GM21576 (cell line): ENCODE data around the gene PTPN14.

Source experiments
- ATAC-seq: cut with Tn5 transposase; IDR thresholded peaks from one replicate; pipeline ENCODE4 v1.9.1; 2021; ENCODE audit warnings: mild to moderate bottlenecking, moderate library complexity; ENCODE audit not compliant: unreplicated experiment

PTPN14 gene

GRCh38 chr1:214438530-214438929 is 112.9 kb downstream of the PTPN14 start:
- no peak for ATAC-seq

DNA sequence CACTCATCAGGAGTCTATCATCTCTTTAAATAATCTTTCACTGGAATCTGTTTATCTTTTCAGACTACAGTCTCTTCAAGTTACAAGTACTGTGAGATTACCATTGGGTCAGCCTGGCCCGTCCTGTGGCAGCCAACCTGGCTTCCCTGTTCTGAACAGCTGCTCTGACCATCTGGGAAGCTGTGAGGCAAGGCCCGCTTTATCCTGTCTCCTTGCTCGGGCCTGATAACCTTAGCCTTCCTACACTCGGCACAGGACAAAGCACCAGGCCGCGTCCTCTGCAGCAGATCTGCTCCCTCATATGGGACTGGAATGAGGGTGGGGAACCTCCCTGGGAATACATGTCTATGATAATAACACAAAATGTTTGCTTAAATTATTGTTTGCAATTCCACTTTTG is 113.3 kb downstream of the PTPN14 start:
- ATAC-seq: no peak

DNA sequence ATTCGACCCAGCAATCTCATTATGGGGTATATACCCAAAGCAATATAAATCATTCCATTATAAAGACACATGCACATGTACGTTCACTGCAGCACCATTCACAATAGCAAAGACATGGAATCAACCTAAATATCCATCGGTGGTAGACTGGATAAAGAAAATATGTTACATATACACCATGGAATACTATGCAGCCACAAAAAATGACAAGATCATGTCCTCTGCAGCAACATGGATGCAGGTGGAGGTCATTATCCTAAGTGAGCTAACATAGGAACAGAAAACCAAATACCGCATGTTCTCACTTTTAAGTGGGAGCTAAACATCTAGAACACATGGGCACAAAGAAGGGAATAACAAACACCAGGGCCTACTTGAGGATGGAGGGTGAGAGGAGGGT is 115.5 kb downstream of the PTPN14 start:
- ATAC-seq: no peak

- ATAC-seq: no peak
These were observed 119.2 kb downstream of the PTPN14 start for GRCh38 chr1:214432245-214432644.

GRCh38 chr1:214429951-214430770 is 121.2 kb downstream of the PTPN14 start:
- ATAC-seq: no peak

GRCh38 chr1:214427871-214428277 is 123.5 kb downstream of the PTPN14 start:
- ATAC-seq: peak; percentile 97

DNA sequence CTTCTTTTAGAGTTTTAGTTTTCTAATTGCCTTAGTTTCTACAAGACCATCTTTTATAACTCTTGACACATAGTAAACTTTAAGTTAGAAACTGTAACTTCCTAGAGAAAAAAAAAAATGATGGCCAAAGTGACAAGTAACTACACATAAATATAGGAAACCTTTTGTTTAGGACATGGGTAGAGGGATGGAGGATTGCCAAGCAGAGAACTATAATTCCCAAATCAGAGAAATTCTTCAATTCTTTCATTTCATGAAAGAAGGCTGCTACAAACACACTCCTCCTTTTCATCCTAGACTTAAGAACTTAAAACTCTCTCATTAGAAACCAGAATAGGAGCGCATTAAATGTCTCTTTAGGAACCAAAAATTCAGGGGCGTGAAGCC is 125.0 kb downstream of the PTPN14 start:
- no peak for ATAC-seq

DNA sequence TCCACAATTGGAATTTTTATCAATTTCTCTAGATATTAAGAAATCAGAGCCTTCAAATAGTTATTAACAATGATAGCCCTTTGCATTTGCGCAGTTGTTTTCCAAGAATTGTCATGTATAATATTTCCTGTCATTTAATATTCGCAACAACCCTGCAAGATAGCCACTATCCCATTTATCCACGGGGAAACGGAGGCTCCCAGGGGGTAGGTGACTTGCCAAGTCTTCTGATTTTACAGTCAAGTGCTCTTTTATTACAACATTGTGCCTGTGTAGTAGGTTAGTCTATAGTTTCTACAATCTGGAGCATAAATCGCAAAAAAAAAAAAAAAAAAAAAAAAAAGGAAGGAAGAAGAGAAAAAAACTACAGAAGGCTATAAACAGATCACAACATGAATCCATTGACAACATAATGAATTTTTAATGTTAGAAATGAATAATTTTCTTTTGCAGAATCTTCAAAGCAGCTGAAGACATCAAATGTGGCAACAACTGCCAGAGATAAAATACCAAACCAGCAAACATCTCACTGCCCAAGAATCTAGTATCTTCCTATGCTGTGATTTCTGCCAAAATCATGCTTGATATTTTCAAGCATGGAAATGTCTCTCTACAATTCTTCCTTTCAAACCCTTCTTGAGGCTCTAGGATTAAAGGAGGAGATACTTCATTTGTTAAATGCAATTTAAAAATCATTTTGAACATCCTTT is 125.5 kb downstream of the PTPN14 start:
- ATAC-seq: no peak

GRCh38 chr1:214425101-214425500 is 126.3 kb downstream of the PTPN14 start:
- ATAC-seq: no peak

- no peak for ATAC-seq
These were observed 128.4 kb downstream of the PTPN14 start for GRCh38 chr1:214423045-214423444.

DNA sequence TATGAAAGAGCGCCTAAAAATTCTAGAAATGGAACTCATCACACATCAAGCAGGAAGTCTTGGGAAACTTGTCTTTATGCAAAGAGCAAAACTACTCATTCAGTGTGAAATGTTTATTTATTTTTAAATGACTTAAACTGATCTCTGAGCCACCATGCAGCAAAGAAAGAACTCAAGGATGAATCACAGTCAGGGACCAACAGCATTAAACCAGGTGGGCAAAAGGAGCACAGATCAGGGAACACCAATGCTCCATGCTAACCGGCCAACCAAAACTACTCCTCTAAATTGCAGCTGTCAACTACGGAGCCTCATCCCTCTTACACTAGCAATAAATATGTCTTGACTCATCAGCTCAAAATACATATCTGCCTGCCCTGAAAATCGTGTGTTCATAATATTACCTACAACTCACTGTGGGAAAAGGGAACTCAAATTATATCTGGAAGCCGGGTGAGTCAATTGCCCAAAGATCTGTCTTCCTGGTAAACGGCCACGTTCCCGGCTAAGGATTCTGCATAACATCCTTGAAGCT is 129.2 kb downstream of the PTPN14 start:
- ATAC-seq: no peak

- no peak for ATAC-seq
These were observed 130.6 kb downstream of the PTPN14 start for GRCh38 chr1:214420833-214421232.

DNA sequence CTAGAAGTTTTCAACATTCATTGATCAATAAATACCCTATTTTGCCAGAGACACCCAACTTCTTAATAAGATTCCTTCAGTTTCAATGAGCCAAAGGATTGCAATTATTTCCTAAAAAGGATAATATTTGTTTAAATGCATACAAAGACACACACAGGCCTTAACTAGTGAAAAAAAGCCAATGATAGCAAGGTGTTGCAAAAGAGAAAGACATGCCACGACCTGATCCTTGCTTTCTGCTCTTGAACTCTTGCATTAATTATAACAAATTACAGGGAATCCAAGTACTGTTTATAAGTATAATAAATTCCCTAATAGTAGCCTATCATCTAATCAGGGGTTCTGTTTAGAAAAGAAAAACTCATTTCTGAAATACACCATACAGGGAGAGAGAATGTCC is 131.1 kb downstream of the PTPN14 start:
- ATAC-seq: no peak

DNA sequence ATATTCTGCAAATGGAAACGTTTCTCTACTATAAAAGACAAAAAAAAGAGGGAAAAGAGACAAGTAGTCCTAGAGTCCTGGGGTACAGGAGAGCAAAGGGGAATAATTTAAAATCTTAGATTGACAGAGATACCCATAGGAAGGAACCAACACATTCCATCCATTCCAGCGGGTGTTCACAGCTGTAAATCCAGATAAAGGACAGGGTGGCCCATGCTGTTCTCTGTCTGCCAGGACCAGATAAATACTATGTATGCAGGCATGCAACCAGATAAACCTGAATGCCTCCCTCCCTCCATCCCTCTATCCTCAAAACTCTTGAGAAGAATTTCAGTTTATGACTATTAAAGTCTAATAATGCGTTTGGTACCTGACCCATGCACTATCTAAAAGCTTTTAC is 131.8 kb downstream of the PTPN14 start:
- ATAC-seq: no peak

DNA sequence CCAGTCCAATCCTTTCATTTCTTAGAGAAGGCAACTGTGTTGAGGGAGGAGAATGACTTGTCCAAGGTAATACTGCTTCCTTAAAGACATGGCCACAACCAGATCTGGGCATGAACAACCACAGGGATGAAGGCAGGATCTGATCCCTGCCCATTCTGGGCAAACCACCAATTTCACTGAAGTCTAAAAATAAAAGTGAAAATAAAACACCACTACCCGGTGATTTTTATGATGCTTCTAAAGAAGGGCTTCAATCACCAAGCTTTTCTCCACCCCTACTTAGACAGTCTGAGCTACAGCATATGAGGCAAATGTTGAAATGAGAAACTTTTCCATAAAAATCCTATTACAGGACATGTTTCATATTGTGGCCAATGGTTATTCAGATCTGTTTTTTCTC is 133.0 kb downstream of the PTPN14 start:
- ATAC-seq: no peak

DNA sequence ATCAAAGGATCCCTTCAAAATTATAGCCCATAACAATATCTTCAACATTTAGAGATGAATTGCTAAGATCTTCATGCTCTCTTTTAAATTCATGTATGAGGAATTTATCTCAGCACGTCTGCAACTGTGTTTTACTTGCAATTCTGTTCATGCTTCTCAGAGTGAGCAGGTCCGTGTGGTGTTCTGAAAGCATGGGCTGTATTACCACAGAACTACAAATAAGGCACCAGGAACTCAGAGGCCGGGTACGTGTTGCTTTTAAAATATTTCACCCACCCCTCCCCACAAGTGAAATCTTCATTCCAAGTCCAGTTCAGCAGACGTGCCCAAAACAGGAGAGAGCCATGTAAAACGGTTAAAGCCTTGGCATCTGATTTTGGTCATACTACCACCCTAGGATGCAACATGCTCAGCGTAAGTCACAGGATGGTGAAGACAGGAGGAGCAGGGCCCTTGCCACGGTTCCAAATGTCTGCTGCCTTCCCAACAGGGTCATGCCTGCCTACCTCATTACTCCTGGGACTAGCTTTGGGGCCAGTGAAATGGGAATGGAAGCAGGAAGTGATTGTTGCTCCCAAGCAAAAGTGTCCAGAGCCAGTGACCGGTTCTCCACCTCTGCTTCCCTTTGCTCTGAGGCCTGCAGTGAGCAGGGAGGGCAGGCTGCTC is 133.7 kb downstream of the PTPN14 start:
- ATAC-seq: no peak

- ATAC-seq: no peak
These were observed 134.5 kb downstream of the PTPN14 start for GRCh38 chr1:214416858-214417257.

DNA sequence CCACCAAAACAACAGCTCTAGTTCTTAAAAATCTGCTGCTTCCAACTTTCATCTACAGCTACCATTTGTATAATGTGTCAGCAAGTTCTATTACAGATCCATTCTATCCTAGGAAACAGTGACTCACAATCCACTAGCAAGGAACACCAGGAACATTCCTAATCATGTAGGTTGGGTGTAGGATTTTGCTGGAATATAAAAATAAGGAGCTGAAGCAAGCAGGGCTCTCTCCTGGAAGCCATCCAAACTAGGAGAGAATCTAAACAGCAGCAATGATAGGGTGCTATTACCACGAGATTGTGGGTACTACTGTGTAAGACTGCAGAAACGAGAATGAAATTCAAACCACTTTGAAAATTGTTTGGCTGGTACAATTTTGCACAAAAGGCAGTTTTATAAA is 135.0 kb downstream of the PTPN14 start:
- ATAC-seq: no peak

DNA sequence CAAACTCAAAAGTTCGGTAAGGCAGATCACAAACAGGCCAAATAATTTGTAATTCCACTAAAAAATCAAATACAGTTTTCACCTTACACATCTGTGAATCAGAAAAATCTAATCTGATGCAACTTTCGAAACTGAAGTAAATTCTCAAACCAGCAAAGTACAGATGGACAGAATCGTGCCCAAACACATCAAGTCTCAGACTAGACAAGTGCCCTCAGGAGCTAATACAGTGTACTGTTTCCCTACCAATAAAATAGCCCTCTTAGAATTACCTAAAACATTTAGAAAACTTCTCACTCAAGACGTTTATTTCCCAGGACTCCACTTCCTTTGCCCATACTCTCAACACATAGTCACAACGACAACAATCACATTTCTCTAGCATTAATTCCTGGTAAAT is 136.3 kb downstream of the PTPN14 start:
- no peak for ATAC-seq

- no peak for ATAC-seq
These were observed 136.7 kb downstream of the PTPN14 start for GRCh38 chr1:214414691-214415090.

DNA sequence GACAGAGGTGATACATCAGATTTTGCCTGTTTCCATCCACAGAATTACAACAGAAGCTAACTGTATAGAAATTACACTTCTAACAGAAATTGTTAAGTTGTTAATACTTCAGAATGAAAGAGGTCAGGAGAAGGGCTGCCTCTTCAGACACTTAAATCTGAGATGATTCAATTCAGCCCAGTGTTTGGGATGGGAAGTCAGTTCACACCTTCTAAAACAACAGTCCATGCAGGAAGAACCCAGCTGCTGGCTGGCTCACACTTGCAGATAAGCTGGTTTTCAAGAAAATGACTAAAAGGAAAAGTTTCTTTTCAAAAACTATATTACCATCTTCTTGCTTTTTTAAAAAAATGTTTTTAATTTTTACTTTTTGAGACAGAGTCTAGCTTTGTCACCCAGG is 138.1 kb downstream of the PTPN14 start:
- ATAC-seq: no peak
